MM.1S (cell line): ENCODE measurements around the gene ZBTB11.

Experiments
- DNase-seq: peaks from one replicate; pipeline ENCODE4 v3.0.0-alpha.2; 2015
- H2AFZ ChIP-seq: fragments of 300-600 bp; sonication (generic); 2 replicates; pipeline ENCODE4 v1.6.0; 2016; ENCODE audit warnings: antibody characterized with exemption, low read length
- H3F3A ChIP-seq: fragments of 300-600 bp; sonication (generic); 2 replicates; pipeline ENCODE4 v1.6.1; 2016; ENCODE audit warnings: mild to moderate bottlenecking, antibody characterized with exemption, low read length, moderate library complexity, mixed read lengths; ENCODE audit not compliant: insufficient read depth
- H3K27ac ChIP-seq: fragments of 300-600 bp; sonication (generic); 2 replicates; pipeline ENCODE4 v1.5.1; 2016; ENCODE audit warnings: mild to moderate bottlenecking, low read length
- H3K27me3 ChIP-seq: fragments of 300-600 bp; sonication (generic); replicated peaks from 2 replicates; pipeline ENCODE4 v1.6.0; 2016; ENCODE audit warnings: low read length; ENCODE audit not compliant: insufficient read depth
- H3K36me3 ChIP-seq: fragments of 300-600 bp; sonication (generic); replicated peaks from 2 replicates; pipeline ENCODE4 v1.6.1; 2016; ENCODE audit warnings: mild to moderate bottlenecking, low read length, mixed read lengths; ENCODE audit not compliant: insufficient read depth
- H3K4me1 ChIP-seq: fragments of 300-600 bp; sonication (generic); 2 replicates; pipeline ENCODE4 v1.6.1; 2016; ENCODE audit warnings: low read length, mixed read lengths
- H3K4me2 ChIP-seq: fragments of 300-600 bp; sonication (generic); 2 replicates; pipeline ENCODE4 v1.6.0; 2016; ENCODE audit warnings: low read depth, low read length
- H3K4me3 ChIP-seq: fragments of 300-600 bp; sonication (generic); 2 replicates; pipeline ENCODE4 v1.5.1; 2016; ENCODE audit warnings: low read length, mixed read lengths
- H3K79me2 ChIP-seq: fragments of 300-600 bp; sonication (generic); 2 replicates; pipeline ENCODE4 v1.6.1; 2016; ENCODE audit warnings: mixed run types, low read length, mixed read lengths
- H3K9ac ChIP-seq: fragments of 300-600 bp; sonication (generic); 2 replicates; pipeline ENCODE4 v1.6.1; 2016; ENCODE audit warnings: low read length, mixed read lengths
- H3K9me2 ChIP-seq: fragments of 300-600 bp; sonication (generic); replicated peaks from 2 replicates; pipeline ENCODE4 v1.6.1; 2016; ENCODE audit warnings: mild to moderate bottlenecking, low read length, mixed read lengths; ENCODE audit not compliant: insufficient read depth
- H3K9me3 ChIP-seq: fragments of 300-600 bp; sonication (generic); replicated peaks from 2 replicates; pipeline ENCODE4 v1.6.1; 2016; ENCODE audit warnings: mild to moderate bottlenecking, low read length, mixed read lengths; ENCODE audit not compliant: insufficient read depth
- H4K20me1 ChIP-seq: fragments of 300-600 bp; sonication (generic); 2 replicates; pipeline ENCODE4 v1.6.1; 2016; ENCODE audit warnings: mild to moderate bottlenecking, low read length, moderate library complexity, mixed read lengths; ENCODE audit not compliant: insufficient read depth
- EZH2 ChIP-seq: fragments of 300-600 bp; sonication (generic); optimal IDR thresholded peaks from 2 replicates; pipeline ENCODE3; 2017; ENCODE audit warnings: low read depth, mild to moderate bottlenecking, antibody characterized with exemption, low read length, mixed read lengths
- EZH2phosphoT487 ChIP-seq: fragments of 300-600 bp; sonication (generic); IDR thresholded peaks from 2 replicates; pipeline ENCODE4 v1.6.1; 2018; ENCODE audit warnings: antibody characterized with exemption, low read length
- TF ChIP-seq, protein P1 (sequence below): fragments of 300-600 bp; sonication (generic); IDR thresholded peaks from 2 replicates; pipeline ENCODE4 v1.5.1; 2016; ENCODE audit warnings: antibody characterized with exemption, low read length, mixed read lengths

Gene ZBTB11

DNA sequence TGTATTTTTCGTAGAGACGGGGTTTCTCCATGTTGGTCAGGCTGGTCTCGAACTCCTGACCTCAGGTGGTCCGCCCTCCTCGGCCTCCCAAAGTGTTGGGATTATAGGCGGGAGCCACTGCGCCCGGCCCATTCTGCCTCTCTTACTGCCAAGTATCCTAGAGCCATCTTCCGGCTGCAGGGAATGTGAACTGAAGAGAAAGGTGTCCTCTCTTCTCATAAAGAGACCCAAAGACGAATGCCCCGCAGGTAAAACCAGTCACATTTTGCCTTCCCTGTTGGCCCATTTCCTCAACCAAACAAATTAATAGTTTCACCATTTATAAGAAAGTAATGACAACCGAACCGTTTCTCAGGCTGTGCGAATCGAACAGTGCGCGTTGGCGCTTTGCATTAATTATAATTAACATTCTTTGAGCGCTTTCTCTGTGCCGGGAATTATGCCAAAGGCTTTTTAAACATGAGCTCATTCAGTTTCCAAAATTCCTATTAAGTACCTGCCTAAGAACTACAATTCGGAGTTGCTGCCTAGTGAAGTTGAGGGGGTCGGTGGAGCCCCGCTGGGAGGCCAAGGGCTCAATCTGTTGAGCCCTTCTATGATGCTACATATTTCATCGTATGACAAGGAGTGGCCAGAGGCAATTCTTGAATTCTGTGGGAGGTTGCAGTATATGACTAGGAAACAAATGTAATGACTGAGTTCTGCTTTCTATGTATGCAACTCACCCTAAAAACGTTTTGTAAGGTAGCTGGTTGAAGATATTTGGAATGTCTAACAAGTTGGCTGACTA lies 10.4 kb upstream of the ZBTB11 start:
- Histone ChIP-seq H3K4me1 (peaks cover 18% of the 10 kb centered on the region), H3K27me3 (no peaks in the 10 kb centered on the region), H3F3A (peaks cover 22% of the 10 kb centered on the region), H3K27ac (peak overlapping the region; percentile 67; the same call in 1 of the 2 replicates), H3K36me3 (no peaks in the 10 kb centered on the region; the same call in 1 of the 2 replicates), H2AFZ (peak overlapping the region; percentile 65), H3K9ac (peak overlapping the region; percentile 92; the same call in 1 of the 2 replicates), H3K9me2 (no peaks in the 10 kb centered on the region), H4K20me1 (no peaks in the 10 kb centered on the region; the same call in 1 of the 2 replicates), H3K79me2 (peaks cover 48% of the 10 kb centered on the region), H3K9me3 (no peaks in the 10 kb centered on the region), H3K4me3 (peak overlapping the region; percentile 93), H3K4me2 (peak overlapping the region; percentile 80; the same call in 1 of the 2 replicates)
- TF ChIP-seq, protein P1, sequence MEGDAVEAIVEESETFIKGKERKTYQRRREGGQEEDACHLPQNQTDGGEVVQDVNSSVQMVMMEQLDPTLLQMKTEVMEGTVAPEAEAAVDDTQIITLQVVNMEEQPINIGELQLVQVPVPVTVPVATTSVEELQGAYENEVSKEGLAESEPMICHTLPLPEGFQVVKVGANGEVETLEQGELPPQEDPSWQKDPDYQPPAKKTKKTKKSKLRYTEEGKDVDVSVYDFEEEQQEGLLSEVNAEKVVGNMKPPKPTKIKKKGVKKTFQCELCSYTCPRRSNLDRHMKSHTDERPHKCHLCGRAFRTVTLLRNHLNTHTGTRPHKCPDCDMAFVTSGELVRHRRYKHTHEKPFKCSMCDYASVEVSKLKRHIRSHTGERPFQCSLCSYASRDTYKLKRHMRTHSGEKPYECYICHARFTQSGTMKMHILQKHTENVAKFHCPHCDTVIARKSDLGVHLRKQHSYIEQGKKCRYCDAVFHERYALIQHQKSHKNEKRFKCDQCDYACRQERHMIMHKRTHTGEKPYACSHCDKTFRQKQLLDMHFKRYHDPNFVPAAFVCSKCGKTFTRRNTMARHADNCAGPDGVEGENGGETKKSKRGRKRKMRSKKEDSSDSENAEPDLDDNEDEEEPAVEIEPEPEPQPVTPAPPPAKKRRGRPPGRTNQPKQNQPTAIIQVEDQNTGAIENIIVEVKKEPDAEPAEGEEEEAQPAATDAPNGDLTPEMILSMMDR: no peak
- TF ChIP-seq EZH2phosphoT487 (no peak), EZH2 (no peak)
- DNase-seq: no peak

DNA sequence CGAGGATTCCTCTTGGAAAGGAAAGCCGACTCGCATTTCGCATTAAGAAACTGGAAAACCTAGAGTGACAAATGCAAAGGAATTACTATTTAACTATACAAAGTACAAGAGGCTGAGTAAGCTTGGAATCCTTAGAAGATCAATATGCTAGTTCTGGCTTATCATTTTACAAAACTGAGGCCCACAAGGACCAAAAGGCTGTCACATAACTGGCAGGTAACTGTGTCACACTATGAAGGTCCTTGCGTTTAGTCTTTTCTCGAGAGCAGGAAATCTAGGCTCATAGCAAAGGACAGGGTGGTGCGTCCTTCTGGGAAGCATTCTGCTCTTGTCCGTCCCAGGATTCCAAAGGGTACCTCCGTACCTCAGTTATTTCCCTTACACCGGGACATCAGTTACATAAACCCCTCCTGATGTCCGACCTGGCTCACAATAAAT lies 9.0 kb upstream of the ZBTB11 start:
- H3K9me2 ChIP-seq: no peaks in the 10 kb centered on the region
- H3K9me3 ChIP-seq: no peaks in the 10 kb centered on the region
- H3K4me1 ChIP-seq: peaks cover 11% of the 10 kb centered on the region
- peak overlapping the region; percentile 93 for H3K4me3 ChIP-seq
- DNase-seq: no peak
- peaks cover 62% of the 10 kb centered on the region for H3K79me2 ChIP-seq
- no peak for TF ChIP-seq EZH2
- no peak for TF ChIP-seq EZH2phosphoT487
- TF ChIP-seq, protein P1: no peak
- no peaks in the 10 kb centered on the region; the same call in 1 of the 2 replicates for H4K20me1 ChIP-seq
- H3K27ac ChIP-seq: peak overlapping the region; percentile 67; the same call in 1 of the 2 replicates
- peaks cover 10% of the 10 kb centered on the region for H3K36me3 ChIP-seq
- H2AFZ ChIP-seq: peak overlapping the region; percentile 65
- H3K9ac ChIP-seq: peak overlapping the region; percentile 92
- no peaks in the 10 kb centered on the region for H3K27me3 ChIP-seq
- H3F3A ChIP-seq: peaks cover 27% of the 10 kb centered on the region
- peak overlapping the region; percentile 80 for H3K4me2 ChIP-seq

DNA sequence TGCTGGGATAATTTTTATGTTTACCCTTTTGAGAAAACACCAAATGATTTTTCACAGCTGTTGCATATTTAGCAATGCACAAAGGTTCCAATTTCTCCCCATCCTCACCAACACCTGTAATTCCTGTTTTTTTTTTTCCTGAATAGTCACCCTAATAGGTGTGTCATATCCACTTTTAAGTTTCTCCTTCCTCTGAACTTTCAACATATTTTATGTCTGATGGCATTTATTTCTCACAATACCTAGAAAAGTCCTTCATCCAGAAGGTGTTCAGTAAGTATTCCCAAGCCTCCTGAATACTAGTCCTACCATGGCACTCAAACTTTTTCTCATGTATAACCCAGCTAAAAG lies 8.1 kb upstream of the ZBTB11 start:
- Histone ChIP-seq H2AFZ (no peak overlapping the region), H3F3A (peaks cover 36% of the 10 kb centered on the region), H3K4me3 (peak overlapping the region; percentile 93), H3K9ac (peak overlapping the region; percentile 92; the same call in 1 of the 2 replicates), H3K4me1 (peaks cover 8% of the 10 kb centered on the region; the same call in 1 of the 2 replicates), H3K27ac (no peak overlapping the region), H3K36me3 (peaks cover 15% of the 10 kb centered on the region), H3K9me3 (no peaks in the 10 kb centered on the region), H3K27me3 (no peaks in the 10 kb centered on the region), H3K4me2 (peak overlapping the region; percentile 80), H4K20me1 (no peaks in the 10 kb centered on the region; the same call in 1 of the 2 replicates), H3K9me2 (no peaks in the 10 kb centered on the region), H3K79me2 (peaks cover 70% of the 10 kb centered on the region)
- TF ChIP-seq, protein P1: no peak
- no peak for TF ChIP-seq EZH2
- no peak for TF ChIP-seq EZH2phosphoT487
- DNase-seq: no peak
